Fibroblast of skin of abdomen (primary cell): Measurements from ENCODE around the gene FAIM2. TPM values are rescaled to one million over a fixed set of nuclear protein-coding genes. Genes with fewer than 3 reads are reported as not detected.
A peak's percentile ranks its signal among the peaks of the same experiment; 100 is the strongest.

Source experiments
- DNase-seq: peaks from one replicate; pipeline ENCODE4 v3.0.0-alpha.2; 2013
- polyA plus RNA-seq, 2 experiments: library from polyadenylated mRNA; unstranded; fragments of 120-200 nt; gene quantifications; one replicate each; pipeline ENCODE4 v1.2.1, GENCODE V29; 2013; ENCODE audit not compliant: insufficient read length in 2 of 2

FAIM2 gene
- polyA plus RNA-seq (2013, experiment 1 of 2; ENCODE audit: insufficient read length) = 13.9 TPM
- polyA plus RNA-seq (2013, experiment 2 of 2; ENCODE audit: insufficient read length) = 12.2 TPM

DNA sequence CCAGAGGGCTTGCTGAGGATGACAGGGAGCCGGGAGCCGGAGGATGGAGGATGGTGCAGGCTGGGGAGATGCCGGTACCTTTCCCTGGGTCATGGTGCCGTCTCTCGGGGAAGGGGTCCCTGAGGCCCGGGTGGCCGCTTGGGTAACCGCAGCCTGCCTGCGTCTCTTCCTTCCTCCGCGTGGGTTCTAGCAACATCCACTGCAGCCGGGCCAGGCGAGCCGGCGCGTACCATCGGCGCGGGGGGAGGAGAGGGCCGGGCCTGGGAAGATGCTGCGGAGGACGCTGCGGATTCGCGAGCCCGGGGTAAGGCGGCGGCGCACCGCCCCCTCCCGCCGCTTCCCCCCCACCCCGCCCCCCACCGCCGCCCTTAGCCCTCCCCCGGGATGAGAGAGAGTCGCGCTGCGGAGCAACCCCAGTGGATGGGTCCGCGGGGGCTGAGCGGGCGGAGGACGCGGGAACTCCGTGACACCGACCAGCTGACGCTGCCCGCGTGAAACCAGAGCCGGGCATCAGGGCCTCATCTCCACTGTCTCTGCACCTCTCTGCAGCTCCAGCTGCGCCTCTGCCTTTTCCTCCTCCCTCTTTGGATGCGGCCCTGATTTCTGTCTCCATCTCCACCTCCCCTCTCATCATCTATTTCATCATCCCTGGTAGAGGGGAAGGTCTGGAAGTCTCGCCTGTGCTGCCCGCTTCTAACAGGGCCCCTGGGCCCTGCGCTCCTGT is at the start of gene FAIM2:
Gene FAIM2, minus strand, starts transcription at position 201 of the 724 bp plus-strand sequence. Its CDS starts 108 bp downstream, at position 93.
- DNase-seq = peak; percentile 86

DNA sequence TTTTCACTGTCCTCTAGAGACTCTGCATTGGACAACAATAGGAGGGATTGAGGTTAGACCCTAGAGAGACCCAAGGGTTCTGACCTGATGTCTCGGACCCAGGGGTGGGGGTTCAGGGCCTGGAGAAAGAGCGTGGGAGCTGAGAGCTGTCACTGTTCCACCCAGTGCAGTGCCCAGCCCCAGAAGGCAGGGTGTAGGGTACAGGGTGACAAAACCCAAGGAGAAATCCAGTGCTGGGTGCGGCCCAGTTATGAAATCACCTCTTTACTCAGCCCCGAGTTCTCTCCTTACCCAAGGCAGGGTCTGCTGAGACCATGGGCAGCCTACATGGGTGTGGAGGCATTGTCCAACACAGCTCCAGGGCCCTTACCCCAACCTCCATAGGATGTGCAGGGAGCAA is 49.5 kb upstream of the FAIM2 start:
- DNase-seq = no peak

DNA sequence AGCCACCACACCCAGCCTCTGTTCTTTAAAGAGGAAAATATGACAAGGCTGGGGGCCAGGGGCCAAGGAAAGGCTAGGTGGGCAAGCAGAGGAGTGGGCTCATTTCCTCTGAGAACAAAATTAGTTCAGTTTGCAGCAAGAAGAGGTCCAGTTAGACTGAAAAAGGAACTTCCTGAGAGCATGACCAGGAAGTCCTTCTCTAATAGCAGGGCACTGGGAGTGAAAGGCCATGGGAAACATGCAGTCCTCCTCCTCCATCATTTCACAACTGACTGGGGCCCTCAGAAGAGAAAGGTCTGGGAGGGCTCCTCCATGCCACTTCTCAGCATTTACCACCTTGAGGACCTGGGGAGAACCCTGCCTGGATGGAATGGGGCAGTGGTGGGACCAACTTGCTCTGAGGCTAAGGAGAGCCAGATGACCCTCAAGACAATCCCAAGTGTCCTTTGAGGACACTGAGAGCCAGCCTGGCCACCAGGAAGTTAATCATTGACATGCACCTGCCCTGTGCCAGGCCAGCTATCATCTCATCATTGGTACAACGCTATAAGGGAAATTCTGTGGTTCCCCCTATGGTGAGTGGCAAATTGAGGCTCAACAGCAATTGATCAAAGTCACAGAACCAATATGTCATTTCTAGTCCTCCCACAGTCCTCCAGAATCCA is 48.8 kb upstream of the FAIM2 start:
- no peak for DNase-seq

DNA sequence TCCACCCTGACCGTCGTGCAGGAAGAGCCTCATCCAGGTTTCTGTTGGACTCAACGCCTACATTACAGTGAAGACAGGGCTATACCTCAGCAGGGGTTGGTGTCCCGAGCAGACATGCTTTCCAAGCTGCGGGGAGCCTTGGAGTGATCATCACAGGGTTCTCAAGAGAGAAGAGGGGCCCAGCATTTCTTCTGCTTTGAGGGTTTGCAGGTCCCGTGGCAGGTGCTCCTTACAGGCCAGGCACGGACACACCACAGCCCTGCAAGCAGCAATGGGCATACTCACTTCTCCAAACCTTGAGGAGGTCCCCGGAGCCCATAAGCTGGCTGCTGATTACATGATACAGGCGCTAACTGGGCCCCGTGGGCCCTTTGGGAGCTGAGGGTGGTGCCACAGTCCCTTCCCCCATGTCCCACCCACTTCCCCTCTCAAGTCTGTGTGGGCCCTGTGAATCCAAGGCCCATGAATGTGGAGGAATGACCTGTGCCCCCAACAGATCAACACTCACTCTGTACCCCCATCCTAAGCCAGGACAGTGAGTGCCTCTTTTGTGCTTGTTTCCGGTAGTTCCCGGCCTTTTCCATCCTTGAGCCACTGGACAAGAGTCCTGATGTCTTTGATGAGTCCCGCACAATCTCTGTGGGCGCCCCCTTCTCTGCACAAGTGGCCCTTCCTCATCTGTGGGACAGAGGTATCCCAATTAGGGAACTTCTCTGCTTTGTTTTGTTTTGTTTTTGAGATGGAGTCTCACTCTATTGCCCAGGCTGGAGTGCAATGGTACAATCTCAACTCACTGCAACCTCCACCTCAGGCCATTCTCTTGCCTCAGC is 47.9 kb upstream of the FAIM2 start:
- DNase-seq = no peak

DNA sequence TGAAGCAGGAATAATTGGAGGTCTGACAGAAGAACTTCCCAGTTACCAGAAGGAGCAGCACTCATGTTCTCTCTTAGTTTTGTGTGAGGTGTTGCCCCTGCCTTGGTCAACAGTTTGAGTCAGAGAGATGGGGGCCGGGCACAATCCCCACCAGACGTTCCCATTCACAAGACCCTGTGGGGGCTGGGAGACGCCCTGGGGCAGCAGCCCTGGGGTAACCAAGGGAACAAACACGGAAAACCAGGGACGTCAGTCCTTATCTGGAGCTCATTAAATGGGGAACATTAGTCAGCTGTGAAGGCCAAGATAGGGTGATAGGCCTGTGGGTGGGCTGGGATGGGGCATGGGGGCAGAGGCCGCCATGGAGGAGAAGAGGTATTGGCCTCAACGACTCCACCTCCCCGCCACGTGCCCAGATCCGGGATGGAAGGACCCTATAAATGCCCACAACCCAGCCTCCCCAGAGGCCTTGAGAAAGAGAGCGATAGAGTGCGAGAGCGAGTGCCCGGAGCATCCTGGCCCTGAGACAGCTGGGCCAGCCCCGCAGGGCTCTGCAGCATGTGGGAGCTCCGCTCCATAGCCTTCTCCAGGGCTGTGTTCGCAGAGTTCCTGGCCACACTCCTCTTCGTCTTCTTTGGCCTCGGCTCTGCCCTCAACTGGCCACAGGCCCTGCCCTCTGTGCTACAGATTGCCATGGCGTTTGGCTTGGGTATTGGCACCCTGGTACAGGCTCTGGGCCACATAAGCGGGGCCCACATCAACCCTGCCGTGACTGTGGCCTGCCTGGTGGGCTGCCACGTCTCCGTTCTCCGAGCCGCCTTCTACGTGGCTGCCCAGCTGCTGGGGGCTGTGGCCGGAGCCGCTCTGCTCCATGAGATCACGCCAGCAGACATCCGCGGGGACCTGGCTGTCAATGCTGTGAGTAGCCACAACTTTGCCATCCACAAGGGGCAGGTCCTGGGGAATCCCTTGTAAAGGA is 46.9 kb upstream of the FAIM2 start, which contains the start of gene AQP2:
Gene AQP2, plus strand, starts transcription at position 465 of the 979 bp plus-strand sequence. Its CDS starts 94 bp downstream, at position 559.
- DNase-seq = no peak

DNA sequence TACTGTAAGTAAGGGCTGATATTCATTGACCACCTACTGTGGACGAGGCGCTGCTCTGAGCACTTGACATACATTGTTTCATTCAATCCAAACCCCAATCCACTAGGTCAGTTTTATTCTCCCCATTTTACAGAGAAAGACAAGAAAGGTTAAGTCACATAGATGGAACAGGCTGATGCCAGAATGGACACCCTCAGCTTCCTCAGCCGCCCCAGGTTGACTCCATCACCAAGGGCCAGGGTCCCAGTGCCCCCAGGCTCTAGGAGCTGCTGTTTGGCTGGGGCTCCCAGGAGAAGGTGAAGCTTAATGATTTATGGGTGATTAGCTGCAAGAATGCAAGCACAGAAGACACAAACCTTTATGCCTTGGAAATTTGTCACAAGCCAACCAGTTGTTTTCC is 46.2 kb upstream of the FAIM2 start:
- DNase-seq = no peak

DNA sequence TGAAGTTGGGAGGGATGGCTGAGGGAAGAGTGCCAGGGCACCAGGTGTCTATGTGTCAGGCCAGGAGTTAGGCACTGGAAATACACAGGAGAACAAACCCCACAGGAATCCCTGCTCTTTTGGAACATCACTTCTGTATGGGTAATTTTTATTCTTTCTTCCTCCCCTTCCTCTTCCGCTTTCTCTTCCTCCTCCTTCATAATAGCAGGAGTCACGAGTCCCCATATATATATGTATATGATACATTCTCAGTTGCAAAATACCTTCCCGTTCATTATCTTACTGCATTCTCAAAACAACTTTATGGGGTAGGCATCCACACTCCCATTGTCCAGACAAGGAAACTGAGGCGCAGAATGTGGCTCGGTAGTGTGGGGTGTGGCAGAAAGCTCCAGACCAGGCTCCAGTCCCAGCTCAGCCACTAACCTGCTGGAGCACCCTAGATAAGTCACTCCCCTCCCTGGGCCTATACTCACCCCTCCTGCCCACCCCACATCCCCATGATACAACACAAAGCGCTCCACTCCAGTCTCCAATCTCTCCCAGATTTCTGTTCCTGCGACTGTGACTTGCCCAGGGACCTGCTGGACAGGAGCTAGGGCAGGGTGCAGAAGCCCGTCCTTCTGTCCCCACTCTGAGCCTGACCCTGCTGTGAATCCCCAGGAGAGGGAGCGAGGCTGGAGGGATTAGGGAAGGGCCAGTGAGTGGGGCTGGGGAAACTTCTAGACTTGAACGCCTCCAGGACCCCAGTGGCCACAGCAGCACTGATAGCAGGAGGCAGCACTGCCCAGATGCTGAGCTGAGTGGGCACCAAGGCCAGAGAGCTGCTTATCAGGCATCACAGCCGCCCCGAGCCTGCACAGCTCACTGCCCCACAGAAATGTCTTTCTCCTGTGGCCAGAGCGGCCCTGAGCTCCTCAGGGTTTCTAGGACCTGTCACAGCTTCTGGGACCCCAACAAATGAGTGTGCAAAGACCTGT is 45.5 kb upstream of the FAIM2 start:
- no peak for DNase-seq

DNA sequence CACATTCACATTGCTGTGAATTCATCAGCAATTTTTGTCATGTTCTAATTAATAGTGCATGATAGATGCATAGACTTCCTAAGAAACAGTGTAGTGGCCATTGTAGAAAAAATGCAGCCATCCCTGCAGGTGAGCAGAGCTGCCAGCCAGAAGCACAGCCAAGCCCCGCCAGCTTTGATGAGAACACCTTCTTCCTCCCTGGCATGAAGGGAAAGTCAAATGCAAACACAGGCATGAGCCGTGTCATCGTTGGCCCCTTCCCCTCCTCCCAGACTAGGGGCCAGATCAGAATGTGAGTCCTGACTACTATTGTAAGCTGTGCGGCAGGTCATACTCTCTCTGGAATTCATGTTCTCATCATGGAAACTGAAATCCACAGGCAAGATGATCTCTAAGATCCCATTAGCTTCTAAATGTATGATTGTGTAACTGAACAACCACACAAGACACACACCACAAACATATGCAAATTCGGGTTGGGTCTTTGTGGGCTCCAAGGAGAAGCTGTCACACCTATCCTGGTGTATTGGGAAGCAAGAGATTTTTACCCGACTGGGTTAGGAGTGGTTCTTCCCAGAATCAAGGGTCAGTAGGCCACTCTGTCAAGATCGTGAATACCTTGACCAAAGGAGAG is 44.0 kb upstream of the FAIM2 start:
- DNase-seq = no peak

DNA sequence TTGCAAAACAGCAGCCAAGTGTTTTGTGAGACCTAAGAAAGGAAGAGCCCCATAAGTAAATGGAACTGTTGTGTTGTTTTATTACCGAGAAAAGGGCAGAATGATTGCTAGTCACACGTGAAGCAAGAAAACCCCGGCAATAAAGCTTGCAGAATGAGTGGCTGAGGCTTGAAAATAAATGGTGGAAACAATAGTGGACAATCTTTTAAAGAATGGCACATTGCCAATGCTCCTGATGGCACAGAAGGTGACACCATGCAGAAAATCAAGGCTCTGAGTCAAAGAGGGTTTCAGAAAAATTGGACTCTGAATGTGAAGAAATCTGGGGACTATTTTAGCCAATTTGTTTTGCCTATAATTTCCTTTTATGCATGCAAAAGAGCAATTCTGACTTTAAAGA is 42.8 kb upstream of the FAIM2 start:
- DNase-seq = no peak

DNA sequence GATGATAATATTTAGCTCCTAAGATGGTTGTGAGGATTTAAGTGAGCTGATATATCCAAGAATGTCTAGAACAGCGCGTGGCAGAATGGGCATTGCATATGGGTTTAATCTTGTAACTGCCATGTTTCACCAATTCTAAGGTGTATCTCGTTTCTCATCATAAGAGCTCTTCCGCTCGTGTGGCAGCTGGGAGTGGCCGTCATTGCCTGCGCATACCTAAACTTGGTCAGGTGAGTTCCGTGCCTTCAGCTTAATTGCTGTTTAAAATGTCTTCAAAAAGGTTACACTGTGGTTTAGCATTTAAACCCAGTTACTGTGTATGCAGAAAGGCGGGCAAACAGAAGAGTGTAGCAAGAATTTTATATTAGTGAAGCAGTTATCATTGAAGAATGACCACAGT is 42.4 kb upstream of the FAIM2 start:
- DNase-seq = no peak

DNA sequence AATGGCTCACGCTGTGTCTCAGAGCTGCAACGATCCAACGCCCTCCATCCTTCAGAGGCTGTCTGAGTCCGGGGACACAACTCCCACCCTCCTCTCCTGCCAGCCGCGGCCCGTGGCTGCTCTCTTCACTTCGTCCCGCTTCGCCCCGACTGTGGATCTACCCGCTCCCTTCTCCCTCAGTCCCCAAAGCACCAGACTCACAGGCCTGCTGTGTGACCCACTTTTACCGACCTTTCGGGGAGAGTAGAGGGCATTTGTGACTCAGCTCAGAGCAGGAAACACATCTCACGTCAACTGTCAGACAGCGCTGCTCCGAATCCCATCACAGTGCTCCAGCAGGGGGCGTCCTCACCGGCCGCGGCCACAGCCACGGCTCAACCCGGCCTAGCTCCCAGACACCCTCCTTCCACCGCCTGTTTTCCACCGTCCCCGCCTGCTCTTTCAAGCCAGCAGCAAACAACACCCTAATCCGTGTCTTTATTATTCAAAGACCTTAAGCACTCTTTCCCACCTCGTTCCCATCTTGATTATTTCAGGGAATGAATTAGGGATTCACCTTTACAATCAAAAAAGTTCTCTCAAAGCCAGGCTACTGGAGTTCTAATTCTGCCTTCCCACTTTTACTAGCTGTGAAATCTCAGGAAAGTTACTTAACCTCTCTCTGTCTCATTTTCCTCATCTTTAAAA is 41.8 kb upstream of the FAIM2 start:
- DNase-seq = peak; percentile 73

DNA sequence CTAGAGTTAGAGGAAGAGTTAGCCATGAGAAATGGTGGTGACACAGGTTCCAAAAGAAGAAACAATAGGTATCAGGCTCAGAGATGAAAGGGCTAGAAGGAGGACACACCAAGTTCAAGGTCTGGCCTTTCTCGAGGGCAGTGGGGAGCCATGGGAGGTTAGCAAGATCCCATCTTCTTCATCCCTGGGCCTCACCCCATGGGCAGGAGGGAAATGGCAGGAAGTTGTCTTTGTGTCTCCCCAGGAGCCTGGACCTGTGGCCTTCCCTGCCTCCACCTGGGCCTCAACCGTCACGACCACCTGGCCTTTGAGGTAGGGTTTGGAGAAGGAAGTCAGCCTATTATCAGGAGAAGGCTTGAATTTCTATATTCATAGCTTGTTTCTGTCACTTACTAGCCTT is 41.0 kb upstream of the FAIM2 start:
- DNase-seq = no peak

DNA sequence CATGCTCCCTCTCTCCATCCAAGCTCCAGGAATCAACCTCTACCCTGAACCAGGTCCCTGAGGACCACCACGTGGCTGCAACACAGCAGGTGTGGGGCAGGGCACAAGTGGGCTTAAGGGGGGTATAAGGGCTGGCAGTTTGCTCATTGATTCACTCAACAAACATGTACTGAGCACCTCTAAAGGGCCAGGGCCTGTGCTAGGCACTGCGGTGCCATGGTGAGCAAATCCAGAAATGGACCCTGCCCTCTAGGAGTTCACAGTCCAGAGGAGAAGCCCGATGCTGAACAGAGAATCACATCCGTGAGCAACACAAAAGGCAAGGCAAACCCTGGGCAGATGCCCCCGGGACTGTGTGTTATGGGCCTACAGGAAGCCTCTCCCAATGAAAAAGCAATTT is 40.3 kb upstream of the FAIM2 start:
- no peak for DNase-seq

DNA sequence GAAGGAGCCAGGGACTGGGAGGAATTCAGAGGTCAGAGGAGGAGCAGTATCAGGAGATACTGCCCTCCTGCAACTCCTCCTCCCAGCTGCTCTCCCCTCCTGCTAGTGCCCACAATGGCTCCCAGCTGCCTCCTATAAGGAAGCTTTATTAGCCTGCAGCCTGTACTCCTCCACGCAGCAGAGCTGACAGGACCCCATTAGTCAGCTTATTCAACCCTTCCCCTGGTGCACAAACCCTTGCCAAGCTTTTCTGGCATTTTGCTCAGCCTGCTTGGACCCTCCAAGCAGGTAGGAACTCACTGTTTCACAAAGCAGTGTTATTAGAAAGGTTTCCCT is 39.9 kb upstream of the FAIM2 start:
- no peak for DNase-seq

DNA sequence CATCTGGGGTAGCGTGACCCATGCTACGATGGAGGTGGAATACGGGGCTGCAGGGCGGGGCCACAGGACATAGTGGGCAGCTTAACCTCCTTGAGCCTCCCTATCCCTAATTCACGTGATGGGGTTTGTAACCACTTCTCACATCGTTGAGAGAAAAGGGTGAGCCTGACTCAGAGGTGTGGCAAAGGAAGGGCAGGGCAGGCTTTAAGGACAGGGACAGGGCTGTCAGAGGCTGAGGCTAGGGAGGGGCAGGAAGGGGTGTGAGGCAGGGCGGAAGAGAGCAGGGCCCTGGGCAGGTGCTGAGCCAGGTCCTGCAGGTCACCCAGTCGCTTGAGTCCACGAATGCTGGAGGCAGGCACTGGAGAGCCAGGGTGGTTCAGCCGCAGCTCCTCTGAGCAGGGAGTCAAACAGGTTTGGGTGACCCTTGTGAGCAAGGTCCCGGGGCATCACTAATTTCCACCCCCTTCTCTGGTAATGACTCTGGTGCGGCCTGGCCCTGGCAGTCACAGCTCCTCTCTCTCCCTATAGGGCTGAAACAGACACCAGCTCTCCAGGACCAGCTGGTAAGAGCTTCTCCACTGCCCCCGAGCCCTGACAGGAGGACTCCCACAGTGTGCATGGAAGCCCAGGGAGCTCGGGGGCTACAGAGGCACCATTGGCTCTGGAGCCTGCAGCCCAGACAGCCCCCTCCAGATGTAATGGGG is 39.4 kb upstream of the FAIM2 start:
- no peak for DNase-seq

DNA sequence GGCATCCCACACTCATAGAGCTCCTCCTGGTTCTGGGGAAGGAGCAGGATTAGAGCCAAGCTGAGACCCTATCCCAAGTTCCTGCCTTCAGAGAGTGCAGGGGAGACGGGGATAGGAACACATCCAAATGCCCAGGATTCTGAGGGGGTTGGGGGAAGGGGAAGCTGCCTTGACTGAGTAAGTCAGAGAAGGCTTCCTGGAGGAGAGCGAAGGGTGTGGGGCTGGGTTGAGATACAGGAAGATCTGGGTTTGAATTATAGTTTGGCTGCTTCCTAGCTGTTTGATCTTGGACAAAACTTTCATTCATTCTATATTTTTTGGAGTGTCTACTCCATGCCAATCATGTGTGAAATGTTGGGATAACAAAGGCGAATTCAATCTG is 38.8 kb upstream of the FAIM2 start:
- DNase-seq = no peak

DNA sequence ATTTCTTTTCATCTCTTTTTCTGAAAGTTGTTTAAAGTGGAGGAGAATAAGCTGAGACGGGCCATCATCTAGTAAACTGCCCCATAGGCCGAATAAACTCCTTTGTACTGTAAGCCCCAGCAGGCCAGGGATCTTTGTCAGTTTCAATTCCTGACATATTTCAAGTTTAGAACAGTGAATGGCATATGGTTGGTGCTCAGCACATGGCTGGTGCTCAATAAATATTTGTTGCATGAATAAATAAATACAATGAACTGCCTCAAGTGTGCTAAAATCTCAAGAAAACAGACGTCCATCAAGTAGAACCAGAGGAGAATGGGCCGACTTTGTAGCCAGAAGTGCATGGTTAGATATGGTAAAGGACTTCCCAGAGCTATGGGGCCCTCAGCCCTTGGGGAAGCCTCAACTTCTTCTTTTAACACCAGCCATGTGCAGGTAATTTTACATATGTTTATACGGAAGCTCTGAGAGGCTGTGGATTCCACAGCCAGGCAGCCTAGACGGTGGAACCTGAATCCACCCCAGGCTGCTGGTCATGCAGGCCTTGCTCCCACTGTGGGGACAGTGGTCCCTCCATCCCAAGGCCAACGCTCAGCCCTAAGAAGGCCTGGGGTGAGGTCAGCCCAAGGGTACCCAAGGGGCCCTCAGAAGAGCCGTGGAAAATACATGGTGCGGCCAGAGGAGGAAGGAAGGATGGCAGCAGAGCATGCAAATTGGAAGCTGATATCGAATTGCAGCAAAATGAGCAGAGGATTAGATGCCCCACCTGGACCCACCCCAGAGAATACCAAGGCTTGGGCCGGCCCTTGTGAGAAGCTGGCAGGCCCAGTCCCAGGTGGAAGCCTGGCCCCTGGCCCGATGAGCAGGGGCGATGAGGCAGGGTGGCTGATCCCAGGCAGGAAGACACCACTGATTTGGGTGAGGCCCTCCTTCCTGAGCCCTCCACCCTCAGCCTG is 38.1 kb upstream of the FAIM2 start:
- no peak for DNase-seq

DNA sequence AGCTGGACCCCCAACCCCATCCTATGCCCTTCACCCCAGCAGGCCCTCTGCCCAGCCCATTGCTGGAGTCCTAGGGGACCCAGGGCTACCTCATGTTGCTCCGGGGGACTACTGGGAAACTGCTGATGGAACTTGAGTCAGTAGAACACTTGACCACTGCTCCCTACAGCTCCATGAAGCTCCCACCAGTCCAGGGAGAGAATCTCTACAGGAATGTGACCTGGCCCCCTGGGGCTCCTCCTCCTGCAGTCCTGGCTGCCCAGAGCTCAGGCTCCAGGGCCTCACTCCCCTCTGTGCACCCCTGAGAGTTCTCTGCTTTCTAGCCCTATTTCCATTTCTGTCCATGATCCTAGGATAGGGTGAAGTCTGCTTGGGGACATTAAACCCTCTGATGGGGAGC is 36.0 kb upstream of the FAIM2 start:
- DNase-seq = no peak
